ENCODE results near the gene COL19A1.

Gene COL19A1

DNA sequence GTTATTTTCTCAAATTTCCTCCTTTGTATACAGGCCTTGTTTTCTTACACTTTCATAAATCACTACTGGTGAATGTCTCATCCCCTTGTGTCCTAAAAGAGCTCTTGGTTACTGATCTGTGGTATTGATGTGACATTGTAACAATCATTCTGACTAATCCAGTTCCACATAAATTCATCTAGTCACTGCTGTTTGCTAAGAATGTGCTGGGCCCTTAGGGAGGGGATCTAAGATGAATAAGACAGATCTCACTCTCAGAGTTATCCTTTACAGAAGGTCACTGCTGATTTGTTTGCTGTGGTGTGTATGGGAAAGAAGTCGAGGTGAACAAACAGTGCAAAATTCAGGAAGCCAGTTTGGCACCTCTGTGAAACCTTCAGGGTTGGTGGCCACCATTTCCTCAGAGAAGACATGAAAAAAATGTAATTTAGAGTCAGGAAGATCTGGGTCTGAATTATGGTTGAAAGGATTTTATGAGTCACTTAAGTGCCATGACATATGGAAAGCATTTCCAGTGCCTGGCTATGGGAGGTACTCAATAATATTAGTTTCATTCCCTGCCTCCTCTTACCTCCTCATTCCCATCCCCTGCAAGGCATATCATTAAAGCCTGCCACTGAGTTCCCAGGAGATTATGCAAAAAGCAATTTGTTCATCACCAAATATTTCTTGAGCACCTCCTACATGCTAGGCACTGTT lies 314.7 kb downstream of the COL19A1 start:
- Mint-ChIP-seq H3K27ac (no peak overlapping the region), H3K36me3 (ENCODE audit: low read depth) (no peaks in the 10 kb centered on the region), H3K4me1 (no peaks in the 10 kb centered on the region), H3K4me3 (no peak overlapping the region), H3K9me3 (peaks cover 4% of the 10 kb centered on the region), H3K27me3 (ENCODE audit: low read depth, poor library complexity) (no peaks in the 10 kb centered on the region)
- no peak for DNase-seq
- TF ChIP-seq, protein P1, sequence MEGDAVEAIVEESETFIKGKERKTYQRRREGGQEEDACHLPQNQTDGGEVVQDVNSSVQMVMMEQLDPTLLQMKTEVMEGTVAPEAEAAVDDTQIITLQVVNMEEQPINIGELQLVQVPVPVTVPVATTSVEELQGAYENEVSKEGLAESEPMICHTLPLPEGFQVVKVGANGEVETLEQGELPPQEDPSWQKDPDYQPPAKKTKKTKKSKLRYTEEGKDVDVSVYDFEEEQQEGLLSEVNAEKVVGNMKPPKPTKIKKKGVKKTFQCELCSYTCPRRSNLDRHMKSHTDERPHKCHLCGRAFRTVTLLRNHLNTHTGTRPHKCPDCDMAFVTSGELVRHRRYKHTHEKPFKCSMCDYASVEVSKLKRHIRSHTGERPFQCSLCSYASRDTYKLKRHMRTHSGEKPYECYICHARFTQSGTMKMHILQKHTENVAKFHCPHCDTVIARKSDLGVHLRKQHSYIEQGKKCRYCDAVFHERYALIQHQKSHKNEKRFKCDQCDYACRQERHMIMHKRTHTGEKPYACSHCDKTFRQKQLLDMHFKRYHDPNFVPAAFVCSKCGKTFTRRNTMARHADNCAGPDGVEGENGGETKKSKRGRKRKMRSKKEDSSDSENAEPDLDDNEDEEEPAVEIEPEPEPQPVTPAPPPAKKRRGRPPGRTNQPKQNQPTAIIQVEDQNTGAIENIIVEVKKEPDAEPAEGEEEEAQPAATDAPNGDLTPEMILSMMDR (IDR thresholded peaks at IDR 0.05), result no peak

DNA sequence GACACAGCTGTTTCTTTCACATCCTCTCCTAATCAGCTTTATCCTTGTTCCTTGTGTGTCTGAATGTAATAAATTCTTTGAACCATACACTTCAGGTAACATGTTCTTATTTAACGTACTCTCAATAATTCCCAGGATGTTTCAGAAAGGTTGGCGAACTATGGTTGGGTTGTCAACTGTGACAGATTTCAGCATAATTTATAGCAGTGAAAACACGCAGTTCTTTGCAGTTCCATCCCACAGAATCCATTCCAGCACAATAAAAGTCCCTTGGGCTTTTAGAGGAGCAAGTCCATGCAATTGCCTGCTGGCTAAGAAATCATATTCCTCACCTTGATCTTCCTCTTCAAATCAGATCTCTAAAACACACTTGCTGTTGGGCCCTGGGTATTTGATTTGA lies 317.2 kb downstream of the COL19A1 start:
- peaks cover 4% of the 10 kb centered on the region for H3K9me3 Mint-ChIP-seq
- no peaks in the 10 kb centered on the region for H3K4me1 Mint-ChIP-seq

DNA sequence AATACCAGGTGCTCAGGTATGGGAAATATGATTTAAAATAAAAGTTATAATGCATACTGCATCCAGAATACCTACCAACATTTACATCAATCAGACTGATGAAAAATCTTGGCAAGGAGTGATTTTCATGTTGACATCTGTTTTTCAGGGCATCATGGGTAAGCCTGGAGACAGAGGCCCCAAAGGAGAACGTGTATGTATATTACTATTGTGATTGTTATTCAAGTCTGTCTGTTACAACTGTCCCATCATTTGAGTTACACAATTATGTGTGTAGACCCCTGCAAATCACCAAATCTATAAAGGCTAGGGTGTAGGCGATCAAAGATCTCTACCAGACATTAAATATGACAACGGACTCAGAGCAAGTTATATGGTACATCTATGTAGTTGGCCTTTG lies 318.4 kb downstream of the COL19A1 start:
- Mint-ChIP-seq H3K4me3 (no peak overlapping the region), H3K36me3 (ENCODE audit: low read depth) (no peaks in the 10 kb centered on the region), H3K27me3 (ENCODE audit: low read depth, poor library complexity) (peaks cover 3% of the 10 kb centered on the region), H3K9me3 (peaks cover under 1% of the 10 kb centered on the region), H3K27ac (no peak overlapping the region), H3K4me1 (no peaks in the 10 kb centered on the region)
- no peak for DNase-seq
- TF ChIP-seq, protein P1 (IDR thresholded peaks at IDR 0.05), result no peak

More for the DNA sequence above, 317.2 kb downstream of the COL19A1 start:
- H3K27ac Mint-ChIP-seq, result no peak overlapping the region
- H3K27me3 Mint-ChIP-seq (ENCODE audit: low read depth, poor library complexity), result no peaks in the 10 kb centered on the region
- no peaks in the 10 kb centered on the region for H3K36me3 Mint-ChIP-seq (ENCODE audit: low read depth)
- DNase-seq, result no peak
- H3K4me3 Mint-ChIP-seq, result no peak overlapping the region
- TF ChIP-seq, protein P1 (IDR thresholded peaks at IDR 0.05), result no peak

DNA sequence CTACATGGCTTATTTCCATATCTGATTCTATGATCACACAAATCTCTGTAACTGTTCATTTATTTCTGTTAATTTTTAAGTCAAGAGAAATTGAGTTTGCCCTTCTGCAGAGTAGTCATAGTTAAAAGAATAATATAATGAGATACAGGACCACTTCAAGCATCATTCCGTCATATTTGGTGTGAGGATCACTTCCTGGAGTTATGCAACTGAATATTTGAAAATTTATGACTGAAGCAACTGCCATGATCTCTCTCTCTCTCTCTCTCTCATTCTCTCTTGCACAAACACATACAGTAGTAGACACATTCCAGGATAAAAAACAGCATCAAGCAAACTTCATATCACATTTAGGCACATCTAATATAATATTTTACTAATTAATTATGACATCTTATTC lies 320.1 kb downstream of the COL19A1 start:
- H3K27me3 Mint-ChIP-seq (ENCODE audit: low read depth, poor library complexity), result peaks cover 3% of the 10 kb centered on the region
- TF ChIP-seq, protein P1 (IDR thresholded peaks at IDR 0.05), result no peak
- DNase-seq, result no peak
- no peak overlapping the region for H3K4me3 Mint-ChIP-seq
- no peaks in the 10 kb centered on the region for H3K36me3 Mint-ChIP-seq (ENCODE audit: low read depth)
- H3K27ac Mint-ChIP-seq, result no peak overlapping the region
- no peaks in the 10 kb centered on the region for H3K4me1 Mint-ChIP-seq
- no peaks in the 10 kb centered on the region for H3K9me3 Mint-ChIP-seq

DNA sequence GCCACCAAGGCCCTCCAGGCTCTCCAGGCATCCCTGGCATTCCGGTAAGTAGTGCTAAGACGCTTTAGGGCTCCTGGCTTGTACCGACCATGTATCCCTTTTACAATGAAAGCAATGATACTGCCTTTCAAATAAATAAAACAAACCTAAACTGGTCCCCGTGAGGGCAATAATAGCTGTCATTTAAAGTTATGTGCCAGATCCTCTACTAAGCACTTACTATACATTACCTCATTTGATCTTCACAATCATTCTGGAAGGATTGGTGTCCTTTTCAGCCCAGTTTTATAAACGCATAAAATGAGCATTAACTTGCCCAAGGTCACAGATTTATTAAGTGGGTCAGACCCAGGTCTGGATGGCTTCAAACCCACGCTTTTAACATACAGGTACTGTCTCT lies 321.8 kb downstream of the COL19A1 start:
- Mint-ChIP-seq H3K27me3 (ENCODE audit: low read depth, poor library complexity) (peaks cover 3% of the 10 kb centered on the region), H3K27ac (no peak overlapping the region), H3K9me3 (no peaks in the 10 kb centered on the region), H3K4me1 (no peaks in the 10 kb centered on the region), H3K4me3 (no peak overlapping the region), H3K36me3 (ENCODE audit: low read depth) (no peaks in the 10 kb centered on the region)
- TF ChIP-seq, protein P1 (IDR thresholded peaks at IDR 0.05), result no peak
- DNase-seq, result no peak

DNA sequence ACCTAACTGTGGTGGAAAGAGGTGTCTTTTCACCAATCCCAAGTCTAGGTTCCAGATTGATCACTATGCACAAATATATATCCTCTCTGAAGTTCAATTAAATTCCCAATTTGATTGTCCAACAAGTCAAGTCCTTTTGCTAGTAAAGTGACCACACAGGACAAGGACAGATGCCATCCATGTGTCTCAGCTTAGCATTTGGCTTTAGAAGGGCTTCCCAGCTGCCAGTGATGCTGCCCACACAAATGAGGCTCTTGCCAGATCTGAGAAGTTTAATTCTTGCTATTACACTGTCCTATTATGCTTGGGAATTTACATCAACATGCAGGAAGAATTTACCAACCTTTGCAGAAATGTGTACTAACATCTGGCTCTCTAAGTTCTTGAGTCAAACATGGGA lies 328.1 kb downstream of the COL19A1 start:
- Mint-ChIP-seq H3K4me1 (no peaks in the 10 kb centered on the region), H3K27me3 (ENCODE audit: low read depth, poor library complexity) (peaks cover 8% of the 10 kb centered on the region), H3K27ac (no peak overlapping the region), H3K36me3 (ENCODE audit: low read depth) (no peaks in the 10 kb centered on the region), H3K9me3 (no peaks in the 10 kb centered on the region), H3K4me3 (no peak overlapping the region)
- TF ChIP-seq, protein P1 (IDR thresholded peaks at IDR 0.05), result no peak
- DNase-seq, result no peak
